Activated naive CD4-positive, alpha-beta T cell treated with anti-CD3 and anti-CD28 coated beads for 36 hours (primary cell): Measurements from ENCODE around the gene PAPSS2. TPM values are rescaled to one million over a fixed set of nuclear protein-coding genes. Genes with fewer than 3 reads are reported as not detected.
"Not testable (repeated sequence)": the region's sequence is repeated elsewhere in the genome, so short reads cannot be mapped to it uniquely, and the experiment has no call there.

Experiments used
- CTCF ChIA-PET: fragments of 350-600 bp; sonication (Branson Sonifier 250); formaldehyde crosslinking; loops from one replicate; lab custom pipeline; 2021; ENCODE audit warnings: antibody characterized with exemption; lab: Charles Lee
- DNase-seq: peaks from one replicate; pipeline ENCODE4 v3.0.0-alpha.2; 2020
- H3K27ac Mint-ChIP-seq: one replicate; pipeline ENCODE4 v1.8.0; 2021; ENCODE audit warnings: mild to moderate bottlenecking, mixed read lengths
- H3K27me3 Mint-ChIP-seq: one replicate; pipeline ENCODE4 v1.8.0; 2021; ENCODE audit warnings: low read depth, mixed read lengths
- H3K36me3 Mint-ChIP-seq: one replicate; pipeline ENCODE4 v1.8.0; 2021; ENCODE audit warnings: low read depth, mixed read lengths
- H3K4me1 Mint-ChIP-seq: one replicate; pipeline ENCODE4 v1.8.0; 2021; ENCODE audit warnings: low read depth, mixed read lengths
- H3K4me3 Mint-ChIP-seq: one replicate; pipeline ENCODE4 v1.8.0; 2021; ENCODE audit warnings: mild to moderate bottlenecking, moderate library complexity, mixed read lengths
- H3K9me3 Mint-ChIP-seq: one replicate; pipeline ENCODE4 v1.8.0; 2021; ENCODE audit warnings: mixed read lengths
- intact Hi-C: fragments of 100-400 bp; cut with micrococcal nuclease; formaldehyde crosslinking; loops from one replicate; pipeline ENCODE4 v1.15.1; 2023
- total RNA-seq, 2 experiments: library from RNA; stranded (reverse); gene quantifications; one replicate each; pipeline ENCODE4 v1.2.3, GENCODE V29; 2021

The PAPSS2 gene
- total RNA-seq = under 1 TPM in 1 of 2 experiments, not detected in 1; 0.38 TPM

- H3K9me3 Mint-ChIP-seq = no peaks in the 10 kb centered on the region
- intact Hi-C loops = loop anchor here (5.0 kb wide), 3 partner anchors 157 to 452 kb away; partner anchors contain the start of genes ATAD1, KLLN and PTEN
- H3K4me3 Mint-ChIP-seq = peak within 1 kb of the TSS; percentile 74
- peaks cover 48% of the 10 kb centered on the region for H3K27me3 Mint-ChIP-seq
- no peaks in the 10 kb centered on the region for H3K36me3 Mint-ChIP-seq
- H3K4me1 Mint-ChIP-seq = peaks cover 10% of the 10 kb centered on the region
- H3K27ac Mint-ChIP-seq = no peak within 1 kb of the TSS
- peak; percentile 27 for DNase-seq
- CTCF ChIA-PET = interaction anchor here (1.0 to 1.1 kb wide), 2 partner anchors 15 to 113 kb away, joined by 3 read pairs; no protein-coding TSS in a partner anchor
Observed at GRCh38 chr10:87659571-87660483, at the start of gene PAPSS2. TSS of gene PAPSS2 (plus strand) at chr10:87659878. CDS start at chr10:87659982, 104 bp downstream.

GRCh38 chr10:87611341-87611740, 48.3 kb upstream of the PAPSS2 start:
- CTCF ChIA-PET, H3K9me3 Mint-ChIP-seq, H3K27me3 Mint-ChIP-seq, DNase-seq, H3K4me1 Mint-ChIP-seq, H3K36me3 Mint-ChIP-seq, intact Hi-C loops, H3K4me3 Mint-ChIP-seq, H3K27ac Mint-ChIP-seq: not testable (repeated sequence)

GRCh38 chr10:87612115-87612514, 47.6 kb upstream of the PAPSS2 start:
- H3K9me3 Mint-ChIP-seq = peaks cover 8% of the 10 kb centered on the region
- no peaks in the 10 kb centered on the region for H3K36me3 Mint-ChIP-seq
- H3K27me3 Mint-ChIP-seq = peaks cover 8% of the 10 kb centered on the region
- no peak overlapping the region for H3K4me3 Mint-ChIP-seq
- CTCF ChIA-PET = no interaction called here
- no peak overlapping the region for H3K27ac Mint-ChIP-seq
- intact Hi-C loops = no loop called here
- DNase-seq = no peak
- H3K4me1 Mint-ChIP-seq = no peaks in the 10 kb centered on the region

GRCh38 chr10:87613751-87614150, 45.9 kb upstream of the PAPSS2 start:
- H3K9me3 Mint-ChIP-seq = peaks cover 8% of the 10 kb centered on the region
- no peak overlapping the region for H3K4me3 Mint-ChIP-seq
- no peak for DNase-seq
- H3K27ac Mint-ChIP-seq = no peak overlapping the region
- CTCF ChIA-PET = no interaction called here
- H3K27me3 Mint-ChIP-seq = peaks cover 19% of the 10 kb centered on the region
- H3K36me3 Mint-ChIP-seq = no peaks in the 10 kb centered on the region
- no peaks in the 10 kb centered on the region for H3K4me1 Mint-ChIP-seq
- intact Hi-C loops = no loop called here

- CTCF ChIA-PET = no interaction called here
Observed at GRCh38 chr10:87615856-87616255, 43.8 kb upstream of the PAPSS2 start.

GRCh38 chr10:87617503-87617902, 42.2 kb upstream of the PAPSS2 start:
- CTCF ChIA-PET = no interaction called here
- Mint-ChIP-seq H3K27ac (no peak overlapping the region), H3K36me3 (no peaks in the 10 kb centered on the region), H3K9me3 (no peaks in the 10 kb centered on the region), H3K27me3 (peaks cover 26% of the 10 kb centered on the region), H3K4me3 (no peak overlapping the region), H3K4me1 (no peaks in the 10 kb centered on the region)
- intact Hi-C loops = no loop called here
- no peak for DNase-seq

More at GRCh38 chr10:87615856-87616255, 43.8 kb upstream of the PAPSS2 start:
- intact Hi-C loops = no loop called here
- no peaks in the 10 kb centered on the region for H3K36me3 Mint-ChIP-seq
- H3K27me3 Mint-ChIP-seq = peaks cover 25% of the 10 kb centered on the region
- no peak overlapping the region for H3K4me3 Mint-ChIP-seq
- peaks cover 6% of the 10 kb centered on the region for H3K9me3 Mint-ChIP-seq
- DNase-seq = no peak
- no peaks in the 10 kb centered on the region for H3K4me1 Mint-ChIP-seq
- H3K27ac Mint-ChIP-seq = no peak overlapping the region

- H3K36me3 Mint-ChIP-seq = no peaks in the 10 kb centered on the region
- no peak overlapping the region for H3K4me3 Mint-ChIP-seq
- H3K27ac Mint-ChIP-seq = no peak overlapping the region
- no peaks in the 10 kb centered on the region for H3K4me1 Mint-ChIP-seq
- CTCF ChIA-PET = no interaction called here
- no peaks in the 10 kb centered on the region for H3K9me3 Mint-ChIP-seq
- H3K27me3 Mint-ChIP-seq = peaks cover 26% of the 10 kb centered on the region
- intact Hi-C loops = no loop called here
- DNase-seq = no peak
Observed at GRCh38 chr10:87618566-87619423, 40.9 kb upstream of the PAPSS2 start.

GRCh38 chr10:87619705-87620104, 40.0 kb upstream of the PAPSS2 start:
- Mint-ChIP-seq H3K27me3 (peaks cover 26% of the 10 kb centered on the region), H3K36me3 (no peaks in the 10 kb centered on the region), H3K4me1 (no peaks in the 10 kb centered on the region), H3K4me3 (no peak overlapping the region), H3K9me3 (no peaks in the 10 kb centered on the region), H3K27ac (no peak overlapping the region)
- DNase-seq = no peak
- CTCF ChIA-PET = no interaction called here
- intact Hi-C loops = no loop called here

GRCh38 chr10:87621440-87621839, 38.2 kb upstream of the PAPSS2 start:
- H3K27ac Mint-ChIP-seq, H3K9me3 Mint-ChIP-seq, H3K4me3 Mint-ChIP-seq, H3K4me1 Mint-ChIP-seq, CTCF ChIA-PET, DNase-seq, H3K36me3 Mint-ChIP-seq, intact Hi-C loops: not testable (repeated sequence)
- H3K27me3 Mint-ChIP-seq = peaks cover 21% of the 10 kb centered on the region

GRCh38 chr10:87622314-87623004, 37.2 kb upstream of the PAPSS2 start:
- CTCF ChIA-PET = no interaction called here
- Mint-ChIP-seq H3K36me3 (no peaks in the 10 kb centered on the region), H3K9me3 (no peaks in the 10 kb centered on the region), H3K4me3 (no peak overlapping the region), H3K27me3 (peaks cover 17% of the 10 kb centered on the region), H3K27ac (no peak overlapping the region), H3K4me1 (no peaks in the 10 kb centered on the region)
- no peak for DNase-seq
- intact Hi-C loops = no loop called here

- Mint-ChIP-seq H3K27me3 (peaks cover 11% of the 10 kb centered on the region), H3K4me3 (no peak overlapping the region), H3K4me1 (no peaks in the 10 kb centered on the region), H3K9me3 (no peaks in the 10 kb centered on the region), H3K36me3 (no peaks in the 10 kb centered on the region), H3K27ac (no peak overlapping the region)
- no peak for DNase-seq
- CTCF ChIA-PET = no interaction called here
- intact Hi-C loops = no loop called here
Observed at GRCh38 chr10:87623191-87623590, 36.5 kb upstream of the PAPSS2 start.

- intact Hi-C loops = no loop called here
- no peak for DNase-seq
- Mint-ChIP-seq H3K27me3 (peaks cover 3% of the 10 kb centered on the region), H3K4me1 (no peaks in the 10 kb centered on the region), H3K4me3 (no peak overlapping the region), H3K27ac (no peak overlapping the region), H3K9me3 (no peaks in the 10 kb centered on the region), H3K36me3 (no peaks in the 10 kb centered on the region)
- CTCF ChIA-PET = interaction anchor here (1.1 kb wide), 1 partner anchor 105 kb away, joined by 3 read pairs; no protein-coding TSS in a partner anchor
Observed at GRCh38 chr10:87625661-87626060, 34.0 kb upstream of the PAPSS2 start.
